ENCODE data around the gene ZNF438.

- TF ChIP-seq CTCF (conservative IDR thresholded peaks at IDR 0.05; ENCODE audit: low read depth, low read length) (no peak), MXI1 (IDR thresholded peaks at IDR 0.05; ENCODE audit: borderline replicate concordance, low read depth, low read length) (no peak), POLR2A (IDR thresholded peaks at IDR 0.05; ENCODE audit: low read depth, low read length) (no peak), FOS (IDR thresholded peaks at IDR 0.05; ENCODE audit: low read depth, low read length) (no peak), MAFK (IDR thresholded peaks at IDR 0.05; ENCODE audit: low read depth, low read length) (no peak), RCOR1 (IDR thresholded peaks at IDR 0.05; ENCODE audit: insufficient replicate concordance, low read length) (no peak), RFX5 (IDR thresholded peaks at IDR 0.05; ENCODE audit: low read depth, low read length) (no peak)
These were observed 3.7 kb upstream of the ZNF438 start for GRCh38 chr10:31035266-31035798.
